LoVo (cell line): ENCODE data around the gene TAF7L.
"Not testable (repeated sequence)": the region's sequence is repeated elsewhere in the genome, so short reads cannot be mapped to it uniquely, and the experiment has no call there.

Source experiments
- DNase-seq: peaks from one replicate; pipeline ENCODE4 v3.0.0-alpha.2; 2016; ENCODE audit warnings: low spot score

Gene TAF7L

GRCh38 chrX:101290957-101291603 lies at the start of gene TAF7L:
Gene TAF7L (minus strand): TSS chrX:101291334. CDS start chrX:101287543, 3,791 bp downstream.
- no peak for DNase-seq

GRCh38 chrX:101337776-101338271 lies 46.7 kb upstream of the TAF7L start:
- DNase-seq: no peak

- DNase-seq: not testable (repeated sequence)
Observed at GRCh38 chrX:101334310-101334709, 43.2 kb upstream of the TAF7L start.

DNA sequence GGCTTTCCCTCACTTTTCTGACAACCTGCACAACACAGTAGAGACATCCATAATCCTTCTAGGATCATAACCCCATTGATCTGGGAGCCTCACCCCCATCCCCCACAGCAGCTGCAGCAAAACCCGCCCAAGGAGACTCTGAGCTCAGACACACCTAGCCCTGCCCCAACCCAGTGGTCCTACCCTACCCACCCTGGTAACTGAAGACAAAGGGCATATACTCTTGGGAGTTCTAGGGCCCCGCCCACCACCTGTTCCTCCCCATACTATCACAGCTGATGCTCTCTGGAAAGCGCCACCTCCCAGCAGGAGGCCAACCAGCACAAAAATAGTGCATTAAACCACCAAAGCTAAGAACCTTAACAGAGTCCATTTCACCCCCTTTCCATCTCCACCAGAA lies 35.5 kb upstream of the TAF7L start:
- not testable (repeated sequence) for DNase-seq

DNA sequence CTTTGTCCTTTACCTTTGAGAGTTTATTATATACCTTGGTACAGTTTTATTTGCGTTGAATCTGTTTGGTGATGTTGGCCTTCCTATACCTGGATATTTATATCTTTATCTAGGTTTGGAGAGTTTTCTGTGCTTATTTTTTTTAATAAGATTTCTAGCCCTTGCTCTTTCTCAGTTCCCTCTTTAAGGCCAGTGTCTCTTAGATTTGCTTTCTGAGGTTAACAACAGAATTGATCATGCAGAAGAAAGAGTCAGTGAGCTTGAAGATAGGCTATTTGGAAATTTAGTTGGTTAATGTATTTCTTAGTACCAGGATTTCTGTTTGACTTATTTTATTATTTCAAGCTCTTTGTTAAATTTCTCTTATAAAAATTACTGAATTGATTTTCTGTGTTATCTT lies 12.7 kb upstream of the TAF7L start:
- DNase-seq: no peak

- DNase-seq: not testable (repeated sequence)
Observed at GRCh38 chrX:101295603-101296002, 4.5 kb upstream of the TAF7L start.

DNA sequence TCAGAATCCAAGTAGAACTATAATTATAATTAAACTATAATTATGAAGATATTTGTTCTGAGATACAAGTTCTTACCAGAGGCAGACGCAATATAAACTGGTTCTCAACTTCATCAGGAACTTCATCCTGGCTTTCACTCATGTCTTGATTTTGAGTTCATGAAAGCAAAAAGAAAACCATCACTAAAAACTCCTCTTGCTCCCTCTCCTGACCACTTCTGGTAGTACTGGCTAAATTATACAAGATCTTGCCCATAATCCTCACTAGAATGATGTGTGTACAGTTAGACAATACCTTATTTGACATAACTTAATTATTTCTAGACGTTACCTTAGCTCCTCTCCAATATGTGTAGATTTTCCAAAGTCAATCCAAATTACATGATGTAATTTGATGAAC lies 3.7 kb downstream of the TAF7L start:
- peak; percentile 8 for DNase-seq

- no peak for DNase-seq
Observed at GRCh38 chrX:101276238-101276637, 14.9 kb downstream of the TAF7L start.

- no peak for DNase-seq
Observed at GRCh38 chrX:101274198-101274597, 16.9 kb downstream of the TAF7L start.

DNA sequence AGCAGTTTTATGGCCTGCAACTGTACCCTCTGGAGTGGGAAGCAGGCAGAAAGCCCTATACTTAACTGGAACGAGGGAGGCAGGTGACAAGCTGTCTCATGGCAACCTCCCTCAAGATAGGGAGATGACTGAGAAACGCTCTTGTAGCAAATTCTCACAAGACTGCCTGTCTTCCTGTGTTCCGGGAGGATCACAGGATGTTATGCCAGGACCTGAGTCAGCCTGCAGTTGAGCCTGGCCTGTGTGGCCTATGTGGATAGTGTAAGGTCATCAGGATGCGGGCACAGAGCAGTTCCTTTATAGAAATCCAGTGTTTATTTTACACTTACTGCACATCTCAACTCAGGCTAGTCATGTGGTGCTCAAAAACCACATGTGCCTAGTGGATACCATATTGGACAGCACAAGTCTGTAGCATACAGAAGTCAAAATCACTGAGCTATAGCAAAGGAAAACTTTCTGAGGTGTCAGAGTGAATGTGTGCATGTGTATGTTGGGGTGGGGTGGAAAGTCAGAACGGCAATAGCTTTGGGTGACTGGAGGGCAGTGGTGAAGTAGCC lies 25.2 kb downstream of the TAF7L start:
- no peak for DNase-seq

DNA sequence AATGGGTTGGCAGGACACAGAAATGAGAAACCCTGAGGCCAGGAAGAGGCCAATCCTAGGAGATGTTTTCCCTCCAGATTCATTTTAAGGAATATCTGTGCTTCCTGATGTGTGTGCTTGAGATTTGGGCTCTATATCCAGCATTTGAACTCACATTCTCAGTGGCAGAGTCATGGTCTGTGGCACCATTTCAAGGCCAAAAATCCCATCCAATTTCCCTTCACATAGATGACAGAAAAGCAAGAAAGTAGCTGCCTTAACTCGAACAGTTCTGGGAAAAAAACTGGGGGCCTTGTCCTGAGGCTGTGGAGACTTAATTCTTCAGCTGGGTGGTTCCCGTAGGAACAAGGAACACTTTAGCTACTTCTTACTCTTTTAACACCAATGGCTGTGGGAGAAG lies 27.4 kb downstream of the TAF7L start:
- no peak for DNase-seq

- DNase-seq: no peak
Observed at GRCh38 chrX:101262590-101262989, 28.5 kb downstream of the TAF7L start.

- no peak for DNase-seq
Observed at GRCh38 chrX:101260435-101260834, 30.7 kb downstream of the TAF7L start.

- no peak for DNase-seq
Observed at GRCh38 chrX:101258259-101258581, 32.9 kb downstream of the TAF7L start.

GRCh38 chrX:101257448-101258258 lies 33.5 kb downstream of the TAF7L start:
- DNase-seq: no peak

DNA sequence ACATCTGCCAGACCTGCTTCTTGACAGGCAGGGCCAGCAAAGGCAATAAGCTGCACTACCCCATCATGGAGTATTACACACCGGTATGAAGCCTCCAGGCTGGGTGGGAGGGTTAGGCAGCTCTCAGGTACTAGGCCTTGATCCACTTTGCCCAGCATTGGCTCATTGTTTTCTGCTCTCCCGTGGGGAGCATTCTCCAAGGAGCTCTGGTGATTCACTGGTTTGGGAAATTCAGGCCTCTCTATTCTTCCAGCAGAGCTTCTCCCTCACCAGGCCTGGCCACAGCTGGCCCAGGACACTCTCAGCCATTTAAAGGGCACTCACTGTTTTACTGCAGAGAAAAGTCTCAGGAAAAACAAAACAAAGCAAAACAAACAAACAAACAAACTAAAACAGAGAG lies 38.5 kb downstream of the TAF7L start:
- DNase-seq: no peak

- no peak for DNase-seq
Observed at GRCh38 chrX:101241531-101241930, 49.6 kb downstream of the TAF7L start.

DNA sequence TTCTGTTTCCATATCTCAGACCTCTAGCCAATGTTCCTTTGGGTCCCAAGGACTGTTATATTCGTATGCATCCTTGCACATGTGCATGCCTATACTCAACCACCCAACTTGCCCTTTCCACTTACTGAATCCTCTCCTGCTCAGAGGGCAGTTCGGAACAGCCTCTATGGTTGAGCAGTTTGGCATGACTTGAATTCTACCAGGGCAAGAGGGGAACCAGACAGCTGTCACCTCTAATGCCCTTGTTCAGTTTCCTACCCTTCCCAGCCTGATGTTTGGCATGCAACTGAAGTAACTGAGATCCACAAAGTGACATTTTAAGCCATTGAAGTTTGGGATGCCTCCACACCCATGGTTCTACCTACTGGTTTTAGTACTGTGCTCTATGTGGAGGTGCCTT lies 54.1 kb downstream of the TAF7L start:
- no peak for DNase-seq

DNA sequence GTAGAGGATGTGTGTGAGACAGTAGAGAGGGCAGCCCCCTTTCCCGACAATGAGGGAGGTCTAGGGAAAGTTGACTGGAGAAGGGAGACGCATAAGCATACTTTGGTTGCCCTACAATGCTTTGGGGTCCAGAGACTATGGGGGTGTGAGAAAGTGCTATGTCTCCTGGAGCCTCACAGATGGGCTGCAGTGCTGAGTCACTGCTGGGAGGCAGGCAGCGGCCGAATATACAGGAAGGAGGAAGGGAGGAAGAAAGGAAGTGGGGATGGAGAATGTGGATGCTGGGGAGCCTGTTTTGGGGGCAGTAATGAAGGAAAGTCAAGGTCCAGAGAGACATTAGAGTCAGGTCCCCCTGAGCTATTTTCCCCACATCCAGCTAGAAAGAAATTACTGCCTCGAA lies 58.8 kb downstream of the TAF7L start:
- DNase-seq: no peak

DNA sequence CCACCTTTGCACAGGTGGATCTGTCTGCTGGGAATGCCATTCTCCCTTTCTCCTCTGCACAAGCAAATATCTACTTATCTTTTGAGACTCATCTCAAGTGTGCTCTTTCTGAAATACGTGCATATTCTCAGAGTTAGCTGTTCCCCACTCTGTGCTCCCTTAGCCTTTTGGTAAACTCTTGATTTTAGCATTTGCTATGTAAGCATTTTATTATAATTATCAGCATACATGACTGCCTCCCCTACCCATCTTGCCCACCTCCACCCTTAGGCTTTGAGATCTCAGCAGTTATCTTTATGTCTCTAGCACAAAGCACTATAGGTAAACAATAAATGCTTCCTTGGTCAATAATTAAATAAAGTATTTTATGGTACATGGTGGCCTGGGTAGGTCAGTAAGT lies 60.1 kb downstream of the TAF7L start:
- DNase-seq: no peak

- no peak for DNase-seq
Observed at GRCh38 chrX:101230636-101231035, 60.5 kb downstream of the TAF7L start.

DNA sequence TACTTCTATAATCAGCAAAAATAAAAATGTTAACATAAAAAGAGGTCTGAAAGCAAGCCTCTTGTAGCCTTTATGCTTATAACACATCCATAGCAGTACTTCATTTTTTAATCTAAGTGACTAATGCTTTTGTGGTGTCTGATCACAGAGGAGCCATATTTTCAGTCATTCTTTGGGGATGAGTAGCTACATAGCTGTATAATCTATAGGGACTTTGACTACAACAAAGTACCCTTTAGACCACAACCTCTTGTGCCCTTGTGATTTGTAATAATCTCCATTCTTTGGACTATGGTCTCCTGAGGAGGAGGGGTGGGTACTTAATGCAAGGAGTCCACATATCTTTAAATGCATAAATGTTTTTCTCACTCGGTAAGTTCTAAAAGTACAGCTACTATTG lies 62.0 kb downstream of the TAF7L start:
- no peak for DNase-seq

- DNase-seq: no peak
Observed at GRCh38 chrX:101223226-101223625, 67.9 kb downstream of the TAF7L start.
